ENCODE results near the gene TNFRSF14.
"Not testable (repeated sequence)": the region's sequence is repeated elsewhere in the genome, so short reads cannot be mapped to it uniquely, and the experiment has no call there.

TNFRSF14 gene

GRCh38 chr1:2547210-2548067 is 8.7 kb upstream of the TNFRSF14 start:
- DNase-seq (ENCODE audit: low read depth), result no peak
- TF ChIP-seq CTCF (conservative IDR thresholded peaks at IDR 0.05; ENCODE audit: low read depth, low read length), result no peak
- peak overlapping the region; percentile 45 for H3K4me3 ChIP-seq (ENCODE audit: low read depth, low read length)

GRCh38 chr1:2548068-2548589 is 8.0 kb upstream of the TNFRSF14 start:
- no peak overlapping the region for H3K4me3 ChIP-seq (ENCODE audit: low read depth, low read length)
- DNase-seq (ENCODE audit: low read depth), result peak; percentile 73
- TF ChIP-seq CTCF (conservative IDR thresholded peaks at IDR 0.05; ENCODE audit: low read depth, low read length), result peak; percentile 97

- not testable (repeated sequence) for H3K4me3 ChIP-seq (ENCODE audit: low read depth, low read length); DNase-seq (ENCODE audit: low read depth)
These were observed 6.7 kb upstream of the TNFRSF14 start for GRCh38 chr1:2549367-2550029.

DNA sequence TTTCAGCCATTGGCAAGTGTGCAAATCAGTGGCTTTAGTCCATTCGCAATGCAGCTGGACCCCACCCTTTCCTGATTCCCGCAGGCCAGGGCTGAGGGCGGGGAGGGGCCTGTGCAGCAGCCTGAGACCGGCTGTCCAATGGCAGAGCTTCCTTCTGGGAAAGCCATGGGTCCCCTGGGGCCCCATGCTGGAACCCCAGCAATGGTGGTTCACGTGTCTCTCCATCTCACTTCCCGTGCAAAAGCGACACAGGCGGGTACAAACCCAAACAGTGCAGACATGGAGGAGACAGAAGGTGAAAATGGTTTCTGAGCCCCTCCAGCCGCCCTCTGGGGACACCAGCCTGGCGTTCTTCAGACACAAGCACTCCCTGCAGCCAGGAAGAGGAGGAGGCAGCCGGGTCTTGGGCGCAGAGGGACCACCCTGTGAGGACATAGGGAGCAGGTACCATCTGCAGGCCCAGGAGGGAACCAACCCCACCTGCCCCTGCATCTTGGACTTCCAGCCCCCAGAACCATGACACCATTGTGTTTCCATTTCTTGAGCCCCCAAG is 5.8 kb upstream of the TNFRSF14 start:
- H3K4me3 ChIP-seq (ENCODE audit: low read depth, low read length), result not testable (repeated sequence)

DNA sequence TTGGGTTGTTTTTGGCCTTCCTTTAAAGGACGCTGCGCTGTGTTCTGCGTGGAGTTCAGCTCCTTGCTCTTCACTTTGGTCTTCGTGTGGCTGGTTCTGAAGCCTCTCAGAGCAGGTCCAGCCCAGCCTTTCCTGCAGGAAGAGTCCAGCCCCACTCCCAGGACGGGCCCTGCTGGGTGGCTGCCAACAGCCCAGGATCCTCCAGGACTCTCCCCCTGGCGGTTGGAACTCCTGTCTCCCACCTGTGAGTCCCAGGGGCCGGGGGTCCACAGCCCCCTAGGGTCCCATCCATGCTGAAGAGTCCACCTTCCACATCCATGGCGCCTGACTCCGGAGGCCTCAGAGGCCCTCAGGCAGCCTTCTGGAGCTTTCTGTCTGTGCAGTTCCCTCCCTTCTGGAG is 4.6 kb upstream of the TNFRSF14 start:
- not testable (repeated sequence) for H3K4me3 ChIP-seq (ENCODE audit: low read depth, low read length); DNase-seq (ENCODE audit: low read depth)

More for the DNA sequence above, 5.8 kb upstream of the TNFRSF14 start:
- DNase-seq (ENCODE audit: low read depth), result not testable (repeated sequence)

- TF ChIP-seq CTCF (conservative IDR thresholded peaks at IDR 0.05; ENCODE audit: low read depth, low read length), result no peak
- no peak overlapping the region for H3K4me3 ChIP-seq (ENCODE audit: low read depth, low read length)
- no peak for DNase-seq (ENCODE audit: low read depth)
These were observed 4.0 kb upstream of the TNFRSF14 start for GRCh38 chr1:2552189-2552588.

DNA sequence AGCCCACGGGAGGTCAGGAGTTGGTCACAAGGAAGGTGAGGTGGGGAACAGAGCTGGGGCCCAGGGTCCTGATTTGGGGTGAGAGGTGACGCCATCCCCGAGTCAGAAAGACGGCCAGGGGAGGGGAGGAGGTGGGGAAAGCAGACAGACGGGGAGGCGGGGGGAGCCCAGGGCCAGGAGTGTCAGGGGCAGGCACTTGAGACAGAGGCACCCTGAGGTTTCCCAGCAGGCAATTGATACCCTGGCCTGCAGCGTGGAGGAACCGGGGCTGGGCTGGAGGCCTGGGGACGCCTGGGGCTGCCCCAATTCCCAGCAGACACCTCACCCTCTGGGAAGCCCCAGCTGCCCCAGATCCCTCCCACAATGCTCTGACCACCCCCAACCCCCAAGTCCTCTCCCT is 3.1 kb upstream of the TNFRSF14 start:
- not testable (repeated sequence) for H3K4me3 ChIP-seq (ENCODE audit: low read depth, low read length); DNase-seq (ENCODE audit: low read depth)

GRCh38 chr1:2553871-2554620 is 2.1 kb upstream of the TNFRSF14 start:
- DNase-seq (ENCODE audit: low read depth), result no peak
- no peak overlapping the region for H3K4me3 ChIP-seq (ENCODE audit: low read depth, low read length)
- no peak for TF ChIP-seq CTCF (conservative IDR thresholded peaks at IDR 0.05; ENCODE audit: low read depth, low read length)

All from choroid plexus epithelial cell (primary cell).